DND-41 (cell line): ENCODE measurements around the gene IRF1.

ENCODE experiments used
- CTCF ChIP-seq: IDR thresholded peaks from 2 replicates; pipeline ENCODE4 v1.5.1; 2012; ENCODE audit warnings: borderline replicate concordance, low read length, moderate library complexity, mild to moderate bottlenecking; ENCODE audit not compliant: poor library complexity, severe bottlenecking; ENCODE audit errors: extremely low read depth
- EZH2 ChIP-seq: IDR thresholded peaks from 3 replicates; pipeline ENCODE4 v1.6.1; 2012; ENCODE audit warnings: borderline replicate concordance, low read depth, mild to moderate bottlenecking, moderate library complexity, low read length, inconsistent platforms; ENCODE audit not compliant: severe bottlenecking

GRCh38 chr5:132461569-132462070, 29.0 kb downstream of the IRF1 start:
- TF ChIP-seq CTCF, result no peak
- no peak for TF ChIP-seq EZH2
